Fibroblast of skin of left biceps (primary cell): ENCODE results near the gene KCND3.

Experiments
- DNase-seq, 2 experiments: peaks; one replicate each; pipeline ENCODE4 v3.0.0-alpha.2; 2013; ENCODE audit warnings: low read depth in 2 of 2

The KCND3 gene

DNA sequence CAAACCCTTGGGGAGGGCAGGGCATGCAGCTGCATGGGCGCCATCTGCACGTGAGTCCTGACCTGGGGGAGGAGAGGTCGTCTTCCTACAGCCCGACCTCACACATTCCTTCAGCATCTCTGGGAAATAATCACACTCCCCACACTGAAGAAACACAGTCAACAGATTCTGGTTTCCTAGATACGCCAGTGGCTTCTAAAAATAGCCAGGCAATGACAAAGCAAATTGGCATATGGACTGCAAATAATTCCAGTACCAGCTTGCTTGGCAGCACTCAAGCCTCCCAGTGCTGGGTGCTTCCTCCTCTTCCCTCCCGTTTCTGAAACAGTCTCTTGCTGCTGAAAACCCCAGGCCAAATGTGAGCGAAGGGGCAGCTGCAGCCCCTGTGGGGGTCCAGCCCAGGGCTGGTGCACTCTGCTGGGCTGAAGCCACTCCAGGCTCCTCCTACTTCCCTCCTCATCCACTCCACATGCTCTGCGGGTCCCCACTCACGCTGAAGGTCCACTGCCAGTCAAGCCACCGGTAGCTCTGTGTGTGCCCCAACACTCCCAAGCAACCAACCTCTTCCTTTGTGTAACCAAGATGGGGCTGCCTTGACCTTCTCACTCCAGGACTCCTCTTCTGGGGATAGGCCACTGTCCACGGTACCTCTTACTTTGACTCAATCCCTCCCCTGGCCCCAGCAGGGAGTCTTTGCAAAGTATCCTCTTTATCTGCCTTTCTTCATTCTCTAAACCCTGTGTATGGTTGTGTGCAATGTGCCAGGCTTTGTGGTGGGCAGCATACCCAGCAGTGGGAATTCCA lies 69.0 kb downstream of the KCND3 start:
- no peak for DNase-seq

DNA sequence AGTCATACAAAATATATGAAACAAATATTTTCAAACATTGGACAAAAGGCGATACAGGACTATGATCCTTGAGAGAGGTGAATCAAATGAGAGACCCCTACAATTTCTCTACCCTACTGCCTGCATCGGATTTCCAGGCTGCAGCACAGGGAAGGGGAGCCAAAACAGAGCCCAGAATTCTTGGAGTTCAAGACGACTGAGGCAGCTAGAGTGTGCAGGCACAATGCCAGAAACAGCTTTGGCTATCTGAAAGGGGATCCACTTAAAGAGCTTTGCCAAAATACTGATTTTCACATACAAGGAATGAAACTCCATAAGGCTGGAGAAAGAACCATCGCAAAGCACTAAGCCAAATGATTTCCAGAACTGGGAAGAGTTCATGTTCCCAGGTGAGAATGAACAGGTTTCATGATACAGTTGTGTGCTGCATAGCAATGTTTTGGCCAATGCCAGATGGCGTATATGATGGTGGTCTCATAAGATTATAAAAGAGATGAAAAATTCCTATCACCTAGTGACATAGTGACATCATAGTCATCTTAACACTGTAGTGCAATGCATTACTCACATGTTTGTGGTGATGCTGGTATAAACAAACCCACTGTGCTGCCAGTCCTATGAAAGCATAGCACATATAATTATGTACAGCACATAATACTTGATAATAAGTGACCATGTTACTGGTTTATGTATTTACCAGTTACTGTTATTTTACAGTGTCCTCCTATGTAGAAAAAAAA lies 77.5 kb downstream of the KCND3 start:
- DNase-seq, result no peak

DNA sequence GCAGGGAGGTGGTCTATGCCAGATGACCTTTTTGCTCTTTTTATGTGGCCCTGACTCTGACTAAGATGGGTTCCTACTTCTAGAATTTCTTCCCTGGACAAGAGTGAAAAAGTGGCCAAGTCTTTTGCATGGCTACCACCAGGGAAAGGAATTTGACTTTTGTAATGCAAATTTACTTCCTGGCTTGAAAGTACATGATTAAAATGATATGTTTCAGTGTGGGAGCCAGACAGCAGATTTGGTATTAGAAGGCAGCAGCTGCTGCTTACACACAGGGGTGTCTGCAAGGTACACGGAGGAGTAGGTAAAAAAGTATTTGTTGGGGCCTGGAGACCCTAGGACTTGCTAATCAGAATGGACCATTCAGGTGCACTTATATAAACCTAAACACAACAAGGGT lies 78.4 kb downstream of the KCND3 start:
- DNase-seq, result no peak

DNA sequence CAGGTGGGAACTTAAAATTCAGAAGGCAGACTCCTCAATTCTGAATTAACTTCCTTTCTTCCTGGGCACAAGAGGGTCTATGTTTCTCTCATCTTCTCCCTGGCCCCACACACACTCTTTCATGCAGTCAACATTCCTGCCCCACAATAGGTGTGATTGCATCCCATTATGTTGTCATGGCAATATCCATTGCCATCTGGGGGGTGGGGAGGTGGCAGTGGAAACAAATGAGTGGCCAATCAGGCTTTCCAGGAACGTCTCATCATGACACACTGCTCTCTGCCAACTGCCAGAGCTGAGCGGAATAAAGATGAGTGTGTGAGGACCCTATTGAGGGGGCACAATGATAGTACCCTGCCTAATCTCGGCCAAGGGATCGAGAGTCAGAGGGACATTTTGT lies 80.4 kb downstream of the KCND3 start:
- DNase-seq, result no peak

DNA sequence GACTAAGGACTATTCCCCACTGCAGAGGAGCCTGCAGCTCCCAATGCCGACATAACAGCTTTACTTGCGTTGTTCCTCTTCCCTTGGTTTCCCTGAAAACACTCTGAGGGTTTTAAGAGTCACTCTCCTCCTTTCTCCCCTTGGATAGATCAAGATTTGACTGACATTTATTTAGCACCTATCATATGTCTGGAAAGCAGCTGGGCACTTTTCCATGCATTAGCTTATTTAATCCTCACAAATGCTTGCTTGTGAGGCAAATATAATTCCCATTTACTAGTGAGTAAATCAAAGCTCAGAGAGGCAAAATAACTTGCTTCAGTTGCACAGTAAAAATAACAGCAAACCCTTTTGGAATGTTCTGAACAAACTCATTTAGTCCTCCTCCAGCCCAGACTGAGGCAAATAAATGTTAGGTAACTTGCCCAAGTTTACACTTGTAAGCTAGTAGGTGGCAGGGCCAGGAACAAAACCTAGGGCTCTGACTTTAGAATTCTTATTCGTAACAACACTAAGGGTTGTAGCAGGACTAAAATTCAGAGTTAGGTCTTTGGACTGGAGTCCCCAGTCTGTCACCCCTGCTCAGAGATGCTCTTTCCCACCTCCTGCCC lies 81.4 kb downstream of the KCND3 start:
- DNase-seq, result no peak

DNA sequence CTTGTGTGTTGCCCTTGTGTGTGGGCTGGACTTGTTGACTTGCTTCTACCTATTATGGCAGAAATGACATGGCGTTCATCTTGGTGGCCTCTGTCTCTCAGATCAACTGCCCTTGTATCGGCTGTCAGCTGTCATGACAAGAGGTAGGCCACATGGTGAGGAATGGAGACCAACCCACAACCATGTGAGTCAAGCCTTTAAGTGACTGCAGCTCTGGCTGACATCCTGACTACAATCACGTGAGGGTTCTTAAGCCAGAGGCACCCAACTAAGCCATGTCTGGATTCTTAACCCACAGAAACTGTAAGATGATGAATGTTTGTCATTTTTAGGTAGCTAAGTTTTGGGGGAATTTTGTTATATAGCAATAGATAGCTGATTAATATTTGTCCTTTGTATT lies 82.1 kb downstream of the KCND3 start:
- no peak for DNase-seq

DNA sequence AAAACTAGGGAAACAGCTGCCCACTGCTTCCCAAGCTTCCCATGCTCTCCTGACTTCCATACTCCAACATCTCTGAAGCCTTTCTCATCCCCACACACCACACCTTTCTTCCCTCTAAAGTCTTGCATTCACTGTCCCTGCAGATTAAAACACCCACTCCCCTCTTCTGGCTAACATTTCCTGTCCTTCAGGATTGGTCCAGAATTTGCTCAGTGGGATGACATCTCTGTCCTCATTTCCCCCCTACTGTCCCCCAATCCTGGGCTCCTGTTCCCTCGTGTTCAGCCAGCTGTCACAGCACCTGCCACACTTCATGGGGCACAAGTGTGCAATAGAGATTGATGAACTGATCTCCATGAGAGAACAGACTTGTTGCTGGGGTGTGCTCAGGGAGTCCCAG lies 82.7 kb downstream of the KCND3 start:
- DNase-seq, result no peak

DNA sequence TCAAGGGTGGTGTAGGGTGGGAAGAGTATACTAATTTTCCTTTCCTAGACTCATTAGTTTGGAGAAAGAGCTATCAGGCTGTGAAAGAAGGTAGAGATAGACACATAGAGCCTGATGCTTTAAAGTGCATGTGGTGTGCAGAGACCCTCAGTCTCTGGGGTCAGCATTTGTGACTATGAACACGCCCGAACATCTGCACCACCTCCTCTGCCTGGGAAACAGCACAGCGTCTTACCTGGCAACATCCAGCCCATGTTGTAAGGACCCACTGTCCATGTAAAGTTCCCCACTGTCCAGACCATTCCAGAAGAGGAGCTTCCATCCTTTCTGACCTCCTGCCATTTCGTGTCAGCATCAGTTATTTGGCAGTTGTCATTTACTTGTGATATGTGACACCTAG lies 83.4 kb downstream of the KCND3 start:
- DNase-seq, result no peak

DNA sequence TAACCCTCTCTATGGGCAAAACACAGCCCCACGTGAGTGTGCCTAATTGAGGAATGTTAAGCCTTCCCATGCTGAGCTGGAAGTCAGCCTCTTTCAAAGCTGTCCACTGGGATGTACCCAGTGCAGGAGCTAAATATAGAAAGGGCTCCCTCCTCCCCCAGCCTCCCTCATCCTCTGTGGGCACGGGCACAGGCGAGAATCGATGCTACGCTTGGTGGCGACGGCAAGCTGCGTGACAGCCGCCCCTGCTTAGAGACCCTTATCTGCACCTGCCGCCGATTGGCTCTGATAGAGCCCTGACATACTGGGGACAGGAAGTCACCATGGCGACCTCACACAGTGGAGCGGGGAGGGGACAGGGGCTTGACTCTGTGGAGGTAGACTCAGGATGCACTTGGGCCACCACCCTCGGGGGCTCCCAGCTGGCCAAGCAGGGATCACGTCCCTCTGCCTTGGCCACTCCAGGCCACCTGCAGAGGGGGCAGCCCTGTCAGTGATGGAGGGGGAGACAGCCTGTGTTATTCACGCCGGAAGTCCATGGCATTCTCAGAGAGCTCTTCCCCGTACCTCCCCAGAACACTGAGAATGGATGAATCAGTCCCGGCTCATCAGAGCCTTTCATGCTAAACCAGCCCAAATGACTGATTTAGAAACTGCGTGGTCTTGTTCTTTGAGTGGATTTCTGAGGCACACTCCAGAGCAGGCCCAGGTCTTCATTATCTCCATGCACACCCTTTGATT lies 84.8 kb downstream of the KCND3 start:
- no peak for DNase-seq

DNA sequence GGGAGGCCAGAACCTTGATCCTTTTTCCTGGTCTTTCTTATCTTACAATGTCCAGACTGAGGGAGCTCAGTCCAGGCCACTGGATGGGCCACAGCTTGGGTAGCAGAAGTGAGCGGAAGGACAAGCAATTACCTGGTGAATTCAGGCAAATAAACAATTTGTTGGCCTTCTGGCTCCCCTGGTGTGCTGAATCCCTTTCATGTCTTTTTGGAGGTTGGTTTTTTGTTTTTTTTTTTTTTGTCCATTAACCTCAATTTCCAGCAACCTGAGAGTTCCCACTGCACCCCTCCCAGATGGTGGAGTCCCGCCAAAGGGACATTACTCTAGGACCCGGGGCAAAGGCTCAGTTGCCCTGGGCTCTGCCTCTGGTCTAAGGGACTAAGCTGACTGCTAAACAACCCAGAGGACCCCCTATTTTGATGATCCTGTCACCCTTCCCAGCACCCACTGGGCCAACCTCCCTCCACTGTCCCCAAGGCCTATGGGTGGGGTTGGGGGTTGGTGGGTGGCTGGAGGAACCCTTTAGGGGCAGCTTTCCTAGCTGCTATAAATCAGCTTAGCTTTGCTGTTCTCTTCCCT lies 85.5 kb downstream of the KCND3 start:
- DNase-seq, result no peak

DNA sequence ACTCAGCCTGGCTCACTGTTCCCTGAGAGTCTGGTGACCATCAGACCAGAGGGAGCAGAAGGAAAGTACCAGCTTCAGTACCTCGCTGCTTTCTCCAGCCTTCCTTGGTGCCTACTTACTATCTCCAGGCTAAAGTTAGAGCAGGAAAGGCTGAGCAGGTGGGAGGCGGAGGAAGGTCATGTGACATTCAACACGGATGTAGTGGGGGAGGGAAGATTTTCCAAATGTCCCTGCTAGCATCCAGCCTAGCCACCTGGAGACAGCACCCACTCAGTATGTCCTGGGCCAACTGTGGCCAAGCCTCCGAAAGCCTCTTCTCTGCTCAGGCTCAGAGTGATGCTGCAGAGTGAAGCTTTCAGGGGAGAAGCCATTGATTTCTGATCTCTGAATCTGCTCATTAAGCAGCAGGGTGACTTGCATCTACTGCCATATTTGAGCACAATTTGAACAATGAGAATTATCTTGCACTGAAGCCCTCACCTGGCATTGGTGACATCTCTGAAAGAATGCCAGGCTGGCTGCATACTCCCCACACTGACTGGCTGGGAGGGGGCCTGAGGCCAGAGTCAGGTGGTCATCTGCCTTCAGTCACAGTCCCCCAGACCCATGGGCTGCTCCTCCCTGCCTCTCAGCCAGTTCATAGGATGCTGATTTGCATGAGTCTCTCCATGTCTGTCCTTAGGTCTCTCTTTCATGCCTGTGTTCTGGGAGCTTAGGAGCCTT lies 86.2 kb downstream of the KCND3 start:
- no peak for DNase-seq

DNA sequence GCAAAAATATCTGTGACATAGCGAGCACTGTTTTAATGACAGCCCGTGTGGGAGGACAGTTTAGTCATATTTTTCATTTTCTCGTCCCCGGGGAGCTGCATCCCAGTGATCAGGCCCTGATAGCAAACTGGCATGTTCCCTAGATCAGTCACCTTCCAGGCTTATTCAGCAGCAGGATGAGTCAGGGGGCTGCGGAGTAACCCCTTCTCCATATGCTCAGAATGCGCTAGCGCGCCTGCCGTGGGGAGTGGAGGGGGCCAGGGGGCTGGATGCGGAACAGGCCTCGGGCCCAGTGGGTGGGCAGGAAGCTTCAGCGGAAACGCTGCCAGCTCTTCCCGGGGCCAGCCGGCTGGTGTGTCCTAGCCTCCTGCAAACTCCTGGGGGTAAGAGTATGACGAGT lies 94.0 kb downstream of the KCND3 start:
- DNase-seq, result no peak

DNA sequence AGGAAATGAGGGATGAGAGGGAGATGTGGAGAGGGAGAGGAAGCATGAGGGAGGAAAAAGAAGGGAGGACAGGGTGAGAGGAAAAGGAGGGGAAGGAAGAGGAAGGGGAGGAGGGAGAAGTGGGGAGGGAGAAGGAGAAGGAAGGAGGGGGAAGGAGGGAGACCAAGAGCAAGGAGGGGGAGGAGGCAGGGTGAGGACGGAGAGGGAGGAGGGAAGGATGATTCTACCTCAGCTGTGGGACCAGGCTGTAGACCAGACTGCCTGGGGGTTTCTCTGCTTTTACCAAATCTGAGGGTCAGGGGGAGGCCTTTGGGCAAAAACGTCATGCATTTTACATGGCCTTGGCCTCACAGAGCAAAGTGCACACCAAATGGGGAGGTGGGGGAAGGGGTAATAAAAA lies 94.5 kb downstream of the KCND3 start:
- no peak for DNase-seq

DNA sequence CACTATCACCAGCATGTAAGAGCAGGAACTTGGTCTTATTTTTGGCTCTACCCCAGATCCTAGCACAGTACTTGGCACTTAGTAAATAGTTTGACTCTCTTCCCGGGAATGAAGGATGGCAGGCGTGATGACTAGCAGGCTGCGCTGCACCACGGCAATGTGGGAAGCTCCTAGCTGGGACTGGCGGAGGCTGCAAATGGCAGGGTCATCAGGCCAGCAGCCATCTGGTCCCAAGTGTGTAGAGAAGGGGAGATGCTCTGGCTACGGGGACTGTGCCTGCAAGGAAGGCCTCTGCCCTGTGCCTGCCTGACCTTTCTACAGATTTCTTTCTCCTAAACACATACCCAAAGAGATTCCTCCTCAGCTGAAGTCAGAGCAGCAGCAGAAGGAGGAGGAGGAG lies 95.0 kb downstream of the KCND3 start:
- DNase-seq, result no peak

DNA sequence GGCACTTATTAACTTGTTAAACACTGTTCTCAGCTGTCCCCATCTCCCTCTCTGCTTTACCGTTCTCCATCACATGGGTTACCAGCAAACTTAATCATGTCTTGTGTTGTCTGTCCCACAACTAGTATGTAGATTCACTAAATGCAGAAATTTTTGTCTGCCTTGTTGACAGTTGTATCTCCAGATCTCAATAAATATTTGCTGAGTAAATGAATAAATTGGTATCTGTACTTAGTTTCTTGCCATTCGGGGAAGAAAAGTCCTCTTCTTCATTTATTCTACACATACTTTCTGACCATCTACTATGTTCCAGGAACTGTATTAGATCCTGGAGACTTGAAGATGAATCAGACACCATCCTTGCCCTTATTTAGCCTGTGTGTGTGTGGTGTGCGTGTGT lies 97.9 kb downstream of the KCND3 start:
- DNase-seq, result no peak

DNA sequence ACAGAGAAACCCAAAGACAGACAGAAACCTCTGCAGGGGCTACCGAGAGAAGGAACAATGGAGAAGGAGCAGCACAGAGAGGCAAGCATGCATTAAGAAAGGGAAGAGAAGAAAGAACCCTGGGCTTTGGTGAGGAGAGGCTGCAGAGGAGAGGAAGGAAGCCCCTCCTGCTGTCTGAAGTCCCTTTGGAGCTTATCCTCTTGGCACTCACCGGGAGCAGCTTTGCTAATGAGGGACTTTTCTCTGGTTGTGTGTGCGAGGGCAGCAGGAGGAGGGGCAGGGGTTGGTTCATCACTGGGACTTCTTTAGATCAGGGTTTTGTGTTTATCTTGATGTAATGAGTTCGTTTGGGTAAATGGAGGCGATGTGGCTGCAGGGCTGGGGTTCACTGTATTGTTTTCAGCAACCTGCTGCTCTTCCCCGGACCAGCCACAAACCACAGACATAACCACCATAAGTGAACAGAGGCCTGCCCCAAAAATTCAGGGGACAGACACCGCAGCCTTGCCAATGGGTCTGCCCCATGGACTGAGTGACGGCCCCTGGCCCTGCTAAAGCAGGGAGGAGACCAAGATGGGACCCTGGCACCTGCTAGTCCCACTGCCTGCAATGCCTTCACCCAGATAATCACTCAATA lies 100.6 kb downstream of the KCND3 start:
- DNase-seq, result no peak

DNA sequence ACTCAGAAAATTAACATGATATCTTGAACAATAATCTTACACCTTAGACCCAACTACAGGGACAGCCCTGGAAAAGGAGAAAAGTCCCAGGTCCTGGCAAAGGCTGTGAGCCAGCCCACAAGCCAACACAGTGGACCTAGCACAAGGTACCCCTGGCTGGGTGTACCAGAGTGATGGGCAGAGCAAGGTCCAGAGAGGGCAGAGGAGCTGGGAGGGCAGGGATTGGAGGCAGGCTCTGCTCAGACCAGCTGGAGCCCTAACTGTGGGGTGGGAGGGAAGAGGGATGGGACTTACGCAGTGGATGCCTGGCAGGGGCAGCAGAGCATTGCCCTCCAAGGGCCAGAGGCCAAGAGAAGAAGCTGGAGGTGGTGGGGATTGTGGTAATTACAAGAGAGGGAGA lies 101.6 kb downstream of the KCND3 start:
- no peak for DNase-seq

DNA sequence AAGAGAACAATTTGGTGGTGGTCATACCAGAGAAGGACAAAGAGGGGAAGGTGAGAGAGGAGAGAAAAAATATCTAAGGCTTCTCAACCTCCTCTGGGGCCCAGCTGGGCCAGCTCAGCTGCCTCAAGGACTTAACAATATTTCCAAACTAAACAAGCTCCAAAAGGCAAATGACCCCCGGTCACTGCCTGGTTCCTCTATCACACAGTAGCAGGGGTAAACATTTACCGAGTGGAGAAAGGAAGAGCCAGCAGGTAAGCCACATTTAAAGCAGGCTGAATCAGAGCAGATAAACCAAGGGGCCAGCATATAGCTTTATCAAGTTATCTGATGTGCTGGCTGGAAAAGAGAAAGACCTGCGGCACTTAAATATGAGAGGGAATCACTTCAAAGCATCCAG lies 102.1 kb downstream of the KCND3 start:
- no peak for DNase-seq

DNA sequence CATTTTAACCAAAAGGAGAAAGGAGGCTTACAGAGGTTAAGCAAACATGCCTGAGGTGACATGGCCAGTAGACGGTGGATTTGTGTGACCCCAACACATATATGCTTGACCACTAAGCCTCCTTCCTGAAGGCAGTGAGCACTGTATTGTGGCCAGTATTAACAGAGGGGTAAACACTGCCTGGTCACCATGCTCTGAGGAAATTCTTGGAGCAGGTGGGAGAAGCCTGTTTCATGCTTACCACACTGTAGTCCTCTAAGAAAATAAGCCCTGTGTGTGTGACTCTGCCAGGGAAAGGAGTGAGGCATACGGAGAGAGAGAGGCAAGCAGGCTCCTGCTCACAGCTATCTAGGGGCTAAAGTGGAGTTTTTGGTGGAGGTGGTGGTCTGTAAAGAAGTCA lies 102.7 kb downstream of the KCND3 start:
- no peak for DNase-seq

DNA sequence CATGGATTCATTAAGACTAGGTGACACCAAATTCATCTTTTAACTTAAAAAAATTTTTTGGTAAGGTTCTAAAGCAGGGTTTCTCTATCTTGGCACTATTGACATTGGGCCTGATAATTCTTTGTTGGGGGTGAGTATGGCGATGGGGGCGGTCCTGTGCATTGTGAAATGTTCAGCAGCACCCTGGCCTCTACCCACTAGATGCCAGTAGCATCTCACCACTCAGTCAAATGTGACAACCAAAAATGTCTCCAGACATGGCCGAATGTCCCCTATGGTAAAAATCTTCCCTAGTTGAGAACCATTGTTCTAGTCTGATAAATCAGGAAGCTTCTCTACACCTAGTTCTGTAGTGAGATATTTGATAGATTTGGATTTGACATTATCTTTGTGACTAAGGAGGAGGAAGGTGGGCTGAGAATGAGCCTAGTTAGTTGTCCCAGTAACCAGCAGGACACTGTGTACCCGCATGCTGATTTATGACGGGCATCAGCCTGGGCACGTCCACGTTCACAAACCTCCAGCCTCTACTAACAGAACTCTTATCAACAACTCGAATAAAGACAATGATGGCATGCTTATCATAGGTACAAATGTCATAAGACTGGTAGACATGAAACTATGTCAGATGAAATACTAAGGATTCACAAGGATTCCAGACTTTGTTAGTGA lies 104.6 kb downstream of the KCND3 start:
- no peak for DNase-seq
